ENCODE measurements around the gene TRIM73. TPM values are rescaled to one million over a fixed set of nuclear protein-coding genes. Genes with fewer than 3 reads are reported as not detected.
"Not testable (repeated sequence)": the region's sequence is repeated elsewhere in the genome, so short reads cannot be mapped to it uniquely, and the experiment has no call there.

The TRIM73 gene
- total RNA-seq, 1 experiment from 2014 or later, result 16.7 TPM

GRCh38 chr7:75439000-75439399 lies 43.6 kb downstream of the TRIM73 start:
- H3F3A ChIP-seq (ENCODE audit: insufficient read depth, low read depth); H3K4me1 ChIP-seq (replicated peaks; ENCODE audit: insufficient read depth); BruUV-seq (replicated peaks); H3K9me2 ChIP-seq (ENCODE audit: insufficient read depth); DNase-seq; H2AFZ ChIP-seq; H3K27me3 ChIP-seq (ENCODE audit: insufficient read depth, low read depth); H3K4me2 ChIP-seq; H3K27ac ChIP-seq; H4K20me1 ChIP-seq (ENCODE audit: insufficient read depth); CTCF ChIA-PET; intact Hi-C loops (cut with micrococcal nuclease; ENCODE audit: unreplicated experiment); H3K4me3 ChIP-seq; H3K9me3 ChIP-seq (ENCODE audit: insufficient read depth, low read depth); POLR2A ChIA-PET (ENCODE audit: unreplicated experiment): not testable (repeated sequence)
- Histone ChIP-seq H3K79me2 (ENCODE audit: low read depth) (peaks cover 11% of the 10 kb centered on the region; the same call in 1 of the 2 replicates), H3K36me3 (ENCODE audit: low read depth) (peaks cover 25% of the 10 kb centered on the region)

DNA sequence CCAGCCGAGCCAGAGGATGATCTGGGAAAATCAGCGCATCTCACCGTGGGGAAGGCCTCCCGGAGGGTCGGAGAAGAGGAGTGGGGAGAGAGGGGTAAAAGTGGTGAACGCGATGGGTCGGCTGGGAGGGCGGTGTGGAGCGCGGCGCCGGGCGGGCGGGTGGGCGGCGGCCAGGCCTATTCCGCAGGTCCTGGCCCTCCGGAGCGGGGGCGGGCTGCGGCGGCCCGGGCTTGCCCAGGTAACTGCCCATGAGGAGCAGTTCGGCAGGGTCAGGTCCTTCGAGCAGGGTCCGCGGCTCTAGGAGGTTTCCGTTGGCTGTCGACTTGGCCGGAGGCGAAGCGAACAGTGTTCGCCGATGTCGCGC lies 46.7 kb downstream of the TRIM73 start:
- CTCF ChIA-PET; H3F3A ChIP-seq (ENCODE audit: insufficient read depth, low read depth); H3K27ac ChIP-seq; H3K9me2 ChIP-seq (ENCODE audit: insufficient read depth); POLR2A ChIA-PET (ENCODE audit: unreplicated experiment); H3K9me3 ChIP-seq (ENCODE audit: insufficient read depth, low read depth); H3K4me1 ChIP-seq (replicated peaks; ENCODE audit: insufficient read depth); DNase-seq; H2AFZ ChIP-seq; H3K27me3 ChIP-seq (ENCODE audit: insufficient read depth, low read depth); BruUV-seq (replicated peaks); intact Hi-C loops (cut with micrococcal nuclease; ENCODE audit: unreplicated experiment); H4K20me1 ChIP-seq (ENCODE audit: insufficient read depth): not testable (repeated sequence)
- Histone ChIP-seq H3K36me3 (ENCODE audit: low read depth) (peaks cover 18% of the 10 kb centered on the region; the same call in 1 of the 2 replicates), H3K79me2 (ENCODE audit: low read depth) (peaks cover 11% of the 10 kb centered on the region; the same call in 1 of the 2 replicates), H3K4me3 (peak overlapping the region; percentile 53; the same call in 1 of the 2 replicates), H3K4me2 (peak overlapping the region; percentile 67)

DNA sequence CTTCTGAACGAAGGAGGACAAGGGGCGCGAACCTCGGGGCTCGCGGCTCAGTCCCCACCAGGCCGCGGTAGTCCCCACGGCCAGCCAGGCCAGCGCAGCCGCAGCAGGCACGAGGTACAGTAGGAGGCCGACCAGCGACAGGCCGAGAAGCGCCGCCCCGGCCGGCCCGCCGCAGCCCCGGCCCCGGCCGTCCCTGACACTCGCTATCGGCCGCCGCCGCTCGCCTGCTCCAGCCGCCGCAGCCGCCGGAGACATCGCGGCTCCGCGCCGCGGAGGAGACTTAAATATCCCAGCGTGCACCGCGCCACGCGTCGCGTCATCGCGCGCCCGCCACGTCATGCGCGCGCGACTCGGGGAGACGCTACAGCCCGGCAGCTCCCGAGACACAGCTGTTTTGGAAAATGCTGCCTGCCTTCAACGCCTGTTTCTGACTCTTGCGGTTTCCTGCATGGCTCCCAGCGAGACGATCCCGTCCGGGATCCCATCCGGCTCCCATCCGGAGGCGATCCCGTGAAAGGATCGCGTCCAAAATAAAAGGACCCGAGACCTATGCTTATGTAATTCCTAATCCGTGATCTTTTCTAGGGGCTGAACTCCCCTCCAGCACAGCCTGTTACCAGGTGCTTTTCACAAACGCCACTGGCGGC lies 47.2 kb downstream of the TRIM73 start:
- peaks cover 11% of the 10 kb centered on the region; the same call in 1 of the 2 replicates for H3K79me2 ChIP-seq (ENCODE audit: low read depth)
- H3K9me2 ChIP-seq (ENCODE audit: insufficient read depth); H2AFZ ChIP-seq; H3K9me3 ChIP-seq (ENCODE audit: insufficient read depth, low read depth); H3F3A ChIP-seq (ENCODE audit: insufficient read depth, low read depth); CTCF ChIA-PET; intact Hi-C loops (cut with micrococcal nuclease; ENCODE audit: unreplicated experiment); H3K27me3 ChIP-seq (ENCODE audit: insufficient read depth, low read depth); H4K20me1 ChIP-seq (ENCODE audit: insufficient read depth); H3K4me1 ChIP-seq (replicated peaks; ENCODE audit: insufficient read depth); POLR2A ChIA-PET (ENCODE audit: unreplicated experiment): not testable (repeated sequence)
- DNase-seq, result peak; percentile 33 to 52
- TSS peak; percentile 90 for BruUV-seq (replicated peaks)
- H3K36me3 ChIP-seq (ENCODE audit: low read depth), result peaks cover 18% of the 10 kb centered on the region; the same call in 1 of the 2 replicates
- peak overlapping the region; percentile 77 for H3K4me2 ChIP-seq
- peak overlapping the region; percentile 77 for H3K4me3 ChIP-seq
- peak overlapping the region; percentile 72 for H3K27ac ChIP-seq

DNA sequence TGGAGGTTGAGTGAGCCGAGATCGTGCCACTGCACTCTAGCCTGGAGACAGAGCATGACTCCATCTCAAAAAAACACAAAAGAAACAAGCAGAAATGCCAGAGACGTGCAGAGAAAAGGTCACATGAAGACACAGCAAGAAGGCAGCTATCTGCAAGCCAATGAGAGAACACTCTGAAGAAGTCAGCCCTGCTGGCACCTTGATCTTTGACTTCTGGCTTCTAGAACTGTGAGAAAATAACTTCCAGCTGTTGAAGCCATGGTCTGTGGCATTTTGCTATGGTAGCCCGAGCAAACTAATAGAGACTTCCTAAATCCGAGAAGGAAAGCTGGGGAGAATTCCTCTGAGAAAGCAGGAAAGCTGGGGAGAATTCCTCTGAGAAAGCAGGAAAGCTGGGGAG lies 54.5 kb downstream of the TRIM73 start:
- POLR2A ChIA-PET (ENCODE audit: unreplicated experiment); intact Hi-C loops (cut with micrococcal nuclease; ENCODE audit: unreplicated experiment); H3K4me1 ChIP-seq (replicated peaks; ENCODE audit: insufficient read depth); H3K27ac ChIP-seq; H3K36me3 ChIP-seq (ENCODE audit: low read depth); H3K4me3 ChIP-seq; BruUV-seq (replicated peaks); H3K9me2 ChIP-seq (ENCODE audit: insufficient read depth); H3K4me2 ChIP-seq; H4K20me1 ChIP-seq (ENCODE audit: insufficient read depth); H3K79me2 ChIP-seq (ENCODE audit: low read depth); H3K9me3 ChIP-seq (ENCODE audit: insufficient read depth, low read depth); H3F3A ChIP-seq (ENCODE audit: insufficient read depth, low read depth); H2AFZ ChIP-seq; DNase-seq; H3K27me3 ChIP-seq (ENCODE audit: insufficient read depth, low read depth): not testable (repeated sequence)
- CTCF ChIA-PET, result interaction anchor here (0.7 kb wide), 1 partner anchor 61 kb away, joined by 3 read pairs; no protein-coding TSS in a partner anchor

DNA sequence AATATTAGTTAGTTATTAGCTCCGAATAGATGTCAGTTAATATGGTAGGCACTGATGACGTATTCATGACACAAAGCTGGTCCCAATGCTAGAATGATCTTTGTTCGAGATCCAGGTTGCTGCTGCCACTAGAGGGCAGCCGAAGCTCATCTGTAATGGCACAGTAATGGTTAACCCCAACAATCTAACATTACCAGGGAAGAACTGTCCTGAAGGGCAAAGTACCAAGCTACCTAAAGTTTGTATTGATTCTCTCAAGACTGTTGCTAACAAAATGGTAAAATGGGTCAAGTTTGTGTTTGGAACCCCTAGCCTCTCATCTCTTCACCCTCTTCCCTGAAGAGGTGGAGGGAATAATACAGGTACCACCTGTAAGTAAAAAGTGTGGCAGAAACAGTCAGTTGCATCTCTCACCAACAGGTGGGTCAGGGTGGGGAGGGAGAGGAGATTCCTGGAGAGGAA lies 57.1 kb downstream of the TRIM73 start:
- H3K27ac ChIP-seq; H3K9me3 ChIP-seq (ENCODE audit: insufficient read depth, low read depth); H3K4me3 ChIP-seq; H3K4me2 ChIP-seq; H3K27me3 ChIP-seq (ENCODE audit: insufficient read depth, low read depth); H3K36me3 ChIP-seq (ENCODE audit: low read depth); BruUV-seq (replicated peaks); POLR2A ChIA-PET (ENCODE audit: unreplicated experiment); H3K9me2 ChIP-seq (ENCODE audit: insufficient read depth); H4K20me1 ChIP-seq (ENCODE audit: insufficient read depth); intact Hi-C loops (cut with micrococcal nuclease; ENCODE audit: unreplicated experiment); H3K79me2 ChIP-seq (ENCODE audit: low read depth); H2AFZ ChIP-seq; H3K4me1 ChIP-seq (replicated peaks; ENCODE audit: insufficient read depth); H3F3A ChIP-seq (ENCODE audit: insufficient read depth, low read depth): not testable (repeated sequence)
- TF ChIP-seq, protein P1, sequence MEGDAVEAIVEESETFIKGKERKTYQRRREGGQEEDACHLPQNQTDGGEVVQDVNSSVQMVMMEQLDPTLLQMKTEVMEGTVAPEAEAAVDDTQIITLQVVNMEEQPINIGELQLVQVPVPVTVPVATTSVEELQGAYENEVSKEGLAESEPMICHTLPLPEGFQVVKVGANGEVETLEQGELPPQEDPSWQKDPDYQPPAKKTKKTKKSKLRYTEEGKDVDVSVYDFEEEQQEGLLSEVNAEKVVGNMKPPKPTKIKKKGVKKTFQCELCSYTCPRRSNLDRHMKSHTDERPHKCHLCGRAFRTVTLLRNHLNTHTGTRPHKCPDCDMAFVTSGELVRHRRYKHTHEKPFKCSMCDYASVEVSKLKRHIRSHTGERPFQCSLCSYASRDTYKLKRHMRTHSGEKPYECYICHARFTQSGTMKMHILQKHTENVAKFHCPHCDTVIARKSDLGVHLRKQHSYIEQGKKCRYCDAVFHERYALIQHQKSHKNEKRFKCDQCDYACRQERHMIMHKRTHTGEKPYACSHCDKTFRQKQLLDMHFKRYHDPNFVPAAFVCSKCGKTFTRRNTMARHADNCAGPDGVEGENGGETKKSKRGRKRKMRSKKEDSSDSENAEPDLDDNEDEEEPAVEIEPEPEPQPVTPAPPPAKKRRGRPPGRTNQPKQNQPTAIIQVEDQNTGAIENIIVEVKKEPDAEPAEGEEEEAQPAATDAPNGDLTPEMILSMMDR (conservative IDR thresholded peaks at IDR 0.05), result peak; percentile 73
- DNase-seq, result peak in 1 of 2 experiments; percentile 6
- CTCF ChIA-PET, result interaction anchor here (1.1 kb wide), 1 partner anchor 310 kb away, joined by 3 read pairs; no protein-coding TSS in a partner anchor

Other genes starting within 250 kb of the TRIM73 start
- gene POM121C, start 90.7 kb downstream of the TRIM73 start, total RNA-seq (2021), result 49.2 and 53.3 TPM in 2 replicates
- gene SPDYE5, start 96.7 kb downstream of the TRIM73 start, total RNA-seq (2021), result not detected in 2 replicates

Data from PC-9 (cell line).